GM19099 (cell line): ENCODE data around the gene SARS2.

Experiments
- POLR2A ChIP-seq: IDR thresholded peaks from 3 replicates; pipeline ENCODE4 v1.6.1; 2011; ENCODE audit warnings: low read depth; ENCODE audit not compliant: insufficient read length; ENCODE audit errors: extremely low read depth

SARS2 gene

DNA sequence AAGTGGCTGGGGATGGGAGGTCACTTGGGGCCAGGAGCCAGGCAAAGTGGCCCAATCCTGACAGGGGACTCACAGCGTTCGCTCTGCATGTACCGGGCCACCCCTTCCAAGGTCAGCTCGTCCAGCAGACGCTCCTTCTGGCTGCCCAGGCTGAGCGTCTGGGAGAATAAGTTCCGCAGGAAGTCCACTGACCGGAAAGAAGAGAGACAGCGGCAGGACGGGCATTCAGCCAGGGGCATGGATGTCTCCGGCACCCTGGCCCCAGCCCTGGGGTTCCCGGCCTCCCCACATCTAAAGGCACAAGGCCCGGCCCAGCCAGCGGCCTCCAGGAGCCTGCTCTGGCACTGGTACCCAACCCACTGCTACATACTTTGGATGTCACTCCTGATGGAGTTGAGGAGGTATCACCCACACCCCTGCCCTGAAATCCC, 37.2 kb downstream of the SARS2 start:
- TF ChIP-seq POLR2A: no peak

DNA sequence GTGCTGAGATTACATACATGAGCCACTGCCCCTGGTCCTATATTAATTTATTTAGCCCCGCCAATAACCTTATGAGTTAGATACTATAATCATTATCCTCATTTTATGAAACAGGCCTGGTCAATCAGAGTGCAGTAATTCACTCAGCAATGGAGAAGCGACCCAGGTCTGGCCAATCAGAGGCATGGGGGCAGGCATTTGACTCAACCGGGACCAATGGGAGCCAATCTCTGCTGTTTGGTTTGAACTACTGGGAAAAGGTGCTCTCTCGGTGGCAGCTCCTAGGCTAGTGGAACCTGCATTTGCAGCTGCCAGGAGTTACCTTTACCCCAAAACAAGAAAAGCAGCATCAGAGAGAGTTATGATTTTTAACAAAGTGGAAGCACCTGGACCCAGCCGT, 37.7 kb downstream of the SARS2 start:
- TF ChIP-seq POLR2A: no peak

GRCh38 chr19:38891771-38892170, 38.8 kb downstream of the SARS2 start:
- TF ChIP-seq POLR2A: no peak

GRCh38 chr19:38890686-38891085, 39.9 kb downstream of the SARS2 start:
- TF ChIP-seq POLR2A: no peak

DNA sequence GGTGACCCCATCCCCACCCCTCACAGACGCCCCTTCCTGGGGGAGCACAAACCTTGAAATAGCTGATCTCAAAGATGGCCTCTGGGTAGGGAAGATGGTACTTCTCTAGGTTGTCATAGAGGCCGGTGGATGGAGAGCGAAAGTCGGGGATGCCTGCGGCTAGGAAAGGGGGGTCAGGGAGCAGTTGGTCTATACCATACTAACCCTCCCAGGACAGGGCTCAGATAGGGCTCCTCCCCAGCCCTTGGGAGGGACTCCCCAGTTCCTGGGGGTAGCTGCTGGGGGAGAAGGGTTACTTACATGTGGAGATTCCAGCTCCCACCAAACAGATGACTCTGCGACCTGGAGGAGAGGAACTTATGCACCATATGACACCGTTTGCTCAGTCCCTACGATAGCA, 40.8 kb downstream of the SARS2 start:
- TF ChIP-seq POLR2A: no peak

DNA sequence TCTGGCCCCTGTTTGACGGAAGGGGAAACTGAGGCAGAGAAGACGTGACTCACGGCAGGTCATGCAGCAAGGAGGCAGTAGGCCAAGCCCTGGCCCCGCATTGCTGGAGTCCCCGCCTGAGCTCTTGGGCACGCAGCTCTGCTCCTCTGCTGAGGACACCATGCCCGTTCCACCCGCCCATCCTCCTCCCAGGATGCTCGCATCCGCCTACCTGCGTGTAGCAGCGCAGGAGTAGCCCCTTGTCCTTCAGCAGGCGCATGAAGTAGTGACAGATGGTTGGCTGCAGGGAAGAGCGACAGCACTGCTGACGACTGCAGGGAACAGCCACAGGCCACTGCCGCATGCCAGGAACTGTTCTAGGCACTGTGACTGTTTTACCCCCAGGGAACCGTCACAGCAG, 41.7 kb downstream of the SARS2 start:
- no peak for TF ChIP-seq POLR2A

- TF ChIP-seq POLR2A: no peak
Observed at GRCh38 chr19:38883286-38883685, 47.3 kb downstream of the SARS2 start.

DNA sequence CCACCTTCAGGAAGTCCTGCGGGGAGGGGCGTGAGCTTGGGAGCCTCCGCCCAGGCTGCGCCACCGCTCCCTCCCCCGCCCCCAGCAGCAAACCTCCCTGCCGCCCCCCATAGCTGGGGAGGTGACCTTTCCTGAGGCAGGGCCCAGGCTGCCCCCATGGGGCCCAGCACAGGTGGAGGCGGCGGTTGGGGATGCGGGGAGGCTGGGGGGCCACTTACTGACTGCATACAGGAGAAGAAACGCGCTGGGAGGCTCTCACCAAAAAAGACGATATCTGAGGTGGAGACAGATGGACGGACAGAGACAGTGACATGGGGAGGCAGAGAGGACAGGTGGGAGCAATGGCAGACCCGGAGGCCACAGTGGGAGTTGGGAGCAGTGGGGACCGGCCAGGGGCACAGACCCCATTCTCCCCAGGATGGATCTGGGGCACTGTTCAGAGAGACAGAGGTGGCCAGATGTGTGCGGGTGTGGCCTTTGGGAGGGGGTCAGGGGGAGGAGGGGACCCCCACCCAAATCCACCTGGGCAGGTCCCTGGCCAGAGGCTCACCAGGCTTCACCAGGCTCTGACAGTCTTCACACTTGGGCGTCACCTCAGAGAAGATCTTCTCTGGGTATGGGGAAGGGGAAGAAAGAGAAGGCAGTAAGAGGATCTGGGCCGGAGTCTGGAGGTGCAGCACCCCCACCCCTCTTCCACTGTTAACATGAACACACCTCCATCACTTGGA, 49.5 kb downstream of the SARS2 start:
- TF ChIP-seq POLR2A: no peak

DNA sequence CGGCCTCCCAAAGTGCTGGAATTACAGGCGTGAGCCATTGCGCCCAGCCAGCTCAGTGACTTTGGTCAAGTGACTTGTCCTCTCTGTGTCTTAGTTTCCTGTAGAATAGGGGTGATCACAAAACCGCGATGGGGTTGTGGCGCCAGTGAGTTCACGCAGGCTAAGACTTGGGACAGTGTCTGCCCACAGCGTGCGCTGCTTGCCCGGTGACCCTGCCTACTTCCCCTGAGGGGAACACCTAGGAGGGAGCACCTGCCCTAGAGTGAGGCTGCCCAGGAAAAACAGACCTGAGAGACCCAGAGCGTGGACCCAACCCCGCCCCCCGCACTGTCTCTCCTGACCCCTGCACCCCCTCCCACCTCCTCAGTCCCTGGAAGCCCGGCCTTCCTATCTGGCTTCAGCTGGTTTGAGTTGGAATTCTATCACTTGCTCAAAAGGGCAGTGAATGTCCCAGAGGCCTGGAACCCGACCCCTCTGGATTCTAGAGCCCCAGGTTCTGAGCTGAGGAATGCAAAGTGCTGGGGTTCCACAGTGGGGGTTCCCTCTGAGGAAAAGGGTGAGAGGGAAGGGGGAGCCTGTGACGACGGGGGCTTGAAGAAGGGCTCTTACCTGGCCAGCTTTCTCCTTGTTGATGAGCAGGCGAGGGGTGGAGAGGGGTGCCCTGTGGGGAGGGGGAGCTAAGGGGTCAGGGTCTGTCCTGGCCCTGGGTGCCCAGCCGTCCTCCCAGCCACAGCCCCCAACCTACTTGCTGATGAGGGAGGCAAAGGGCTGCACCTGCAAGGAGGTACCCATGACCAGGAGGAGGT, 50.3 kb downstream of the SARS2 start:
- no peak for TF ChIP-seq POLR2A

GRCh38 chr19:38879400-38879751, 51.2 kb downstream of the SARS2 start:
- no peak for TF ChIP-seq POLR2A

DNA sequence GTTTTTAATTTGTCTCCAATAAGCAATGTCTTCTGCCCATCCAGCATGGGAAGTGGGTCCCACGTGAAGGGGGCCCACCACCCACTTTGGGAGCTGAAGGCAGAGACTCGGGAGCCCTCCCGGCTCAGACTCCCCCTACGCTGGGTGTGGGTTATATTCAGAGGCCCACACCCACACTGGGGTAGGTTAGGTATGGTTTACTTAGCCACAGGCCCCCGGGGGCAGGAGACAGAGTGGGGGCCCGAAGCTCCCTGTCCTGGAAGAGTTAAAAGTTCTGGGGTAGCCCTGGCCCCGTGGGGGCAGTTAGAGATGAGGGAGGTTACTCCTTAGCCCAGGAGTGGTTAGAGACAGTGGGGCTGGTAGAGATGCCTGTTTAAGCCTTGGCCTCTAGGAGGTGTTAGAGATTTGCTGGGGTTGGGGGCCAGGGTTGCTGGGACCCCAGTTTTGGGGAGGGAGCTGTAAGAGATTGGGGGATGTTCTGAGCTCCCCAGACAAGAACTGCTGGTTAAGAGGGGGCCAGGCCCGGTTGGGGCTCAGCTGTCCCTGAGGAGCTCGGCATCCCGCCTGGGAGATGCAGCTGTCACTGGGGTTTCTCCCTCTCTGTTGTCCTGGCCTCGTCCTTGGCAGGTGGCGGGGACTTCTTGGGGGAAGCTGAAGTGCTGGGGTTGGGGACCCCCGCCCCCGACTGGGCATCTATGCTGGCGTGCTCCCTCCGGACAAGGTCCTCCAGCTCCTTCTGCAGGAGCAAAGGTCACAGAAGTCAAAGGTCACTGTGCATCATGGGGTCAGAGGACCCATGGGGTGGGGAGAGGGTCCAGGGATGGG, 51.8 kb downstream of the SARS2 start:
- TF ChIP-seq POLR2A: no peak

- peak; percentile 82 for TF ChIP-seq POLR2A
Observed at GRCh38 chr19:38877781-38878574, 52.6 kb downstream of the SARS2 start, which contains the start of gene RINL. Gene RINL (minus strand): TSS chr19:38878275. CDS start chr19:38876742, 1,533 bp downstream.

DNA sequence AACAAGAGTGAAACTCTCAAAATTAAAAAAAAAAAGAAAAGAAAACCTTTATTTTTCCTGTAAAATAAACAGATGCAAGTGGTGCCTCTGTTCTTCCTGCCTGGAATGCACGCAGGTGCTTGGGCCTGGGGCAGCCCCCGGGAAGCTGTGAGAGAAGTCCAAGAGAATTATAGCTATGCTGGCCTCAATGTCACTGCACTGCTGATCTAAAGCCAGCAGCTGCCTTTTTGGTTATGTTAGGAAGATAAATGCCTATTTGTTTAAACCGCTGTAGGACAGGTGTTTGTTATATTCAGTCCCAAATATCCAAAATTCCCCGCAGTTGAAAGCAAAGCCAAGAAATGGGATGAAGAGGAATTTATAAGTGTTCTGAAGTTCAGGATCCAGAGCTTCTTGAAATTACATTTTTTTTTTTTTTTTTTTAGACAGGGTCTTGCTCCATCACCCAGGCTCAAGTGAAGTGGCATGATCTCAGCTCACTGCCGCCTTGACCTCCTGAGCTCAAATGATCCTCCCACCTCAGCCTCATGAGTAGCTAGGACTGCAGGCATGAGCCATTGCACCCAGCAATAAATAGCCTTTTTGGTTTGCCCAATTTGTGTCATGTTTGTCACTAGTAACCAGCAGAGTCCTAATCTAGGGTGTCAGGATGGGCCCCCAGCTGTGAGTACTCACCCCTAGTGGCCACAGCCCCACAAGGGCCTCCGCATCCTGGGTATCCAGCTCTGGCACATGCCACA, 54.7 kb downstream of the SARS2 start:
- TF ChIP-seq POLR2A: no peak

GRCh38 chr19:38870612-38871011, 60.0 kb downstream of the SARS2 start:
- no peak for TF ChIP-seq POLR2A
